Measurements from ENCODE around the gene RNF222. TPM values are rescaled to one million over a fixed set of nuclear protein-coding genes. Genes with fewer than 3 reads are reported as not detected.
A peak's percentile ranks its signal among the peaks of the same experiment; 100 is the strongest.

Gene RNF222
- total and polyA plus RNA-seq, 2 of the 4 experiments (the other 2 are of a cell fraction), result not detected

DNA sequence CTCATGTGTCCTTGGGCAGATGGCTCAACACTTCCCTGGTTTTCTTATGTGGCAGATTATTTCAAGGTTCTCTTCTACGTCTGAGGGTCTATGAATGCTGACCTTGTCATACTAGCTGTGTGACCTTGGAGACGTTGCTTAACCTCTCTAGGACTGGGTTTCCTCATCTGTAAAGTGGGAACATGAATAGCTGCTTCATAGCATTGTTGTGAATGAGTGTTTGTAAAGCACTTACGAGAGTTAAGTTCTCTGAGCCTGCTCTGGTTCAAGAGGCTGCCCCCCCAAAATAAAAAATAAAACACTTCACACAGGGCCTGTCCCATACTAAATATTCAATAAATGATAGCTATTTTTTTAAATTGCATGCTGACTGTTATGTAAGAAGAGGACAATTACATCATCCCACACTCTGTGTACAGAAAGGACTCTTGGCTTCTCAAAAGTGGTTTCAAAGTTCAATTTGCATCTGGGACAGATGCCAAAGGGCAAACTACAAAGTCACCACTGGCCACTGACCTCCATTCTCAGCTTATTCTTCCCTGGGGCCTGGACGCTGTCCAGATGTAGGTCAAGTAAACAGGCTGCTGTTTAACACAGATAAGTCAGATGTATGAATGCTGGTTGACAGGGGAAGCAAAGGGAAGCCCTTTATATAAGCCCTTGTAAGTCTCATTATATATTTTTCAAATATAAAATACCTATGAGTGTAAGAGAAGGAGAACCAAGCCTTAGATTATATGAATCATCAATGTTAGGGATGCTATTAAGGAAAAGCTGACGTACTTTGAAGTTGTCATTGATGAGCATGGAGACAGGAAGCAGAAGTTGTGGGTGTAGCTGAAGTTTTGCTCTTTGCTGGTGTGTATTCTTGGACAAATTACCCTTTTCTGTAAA is 22.7 kb upstream of the RNF222 start:
- Histone ChIP-seq H3K4me1 (ENCODE audit: control insufficient read depth, insufficient read depth, low read length) (peaks cover 2% of the 10 kb centered on the region; the same call in 1 of the 2 replicates), H3K23ac (ENCODE audit: low read depth, low read length) (no peak overlapping the region), H3K9me1 (ENCODE audit: insufficient read depth, low read length) (peaks cover 3% of the 10 kb centered on the region; the same call in 1 of the 2 replicates), H2BK120ac (ENCODE audit: low read depth, low read length) (no peak overlapping the region), H2BK5ac (ENCODE audit: low read depth, low read length, poor library complexity, severe bottlenecking) (no peak overlapping the region), H3K18ac (ENCODE audit: low read depth, low read length) (no peak overlapping the region), H4K5ac (ENCODE audit: low read depth, low read length) (no peak overlapping the region), H2AK5ac (ENCODE audit: low read depth, low read length) (no peak overlapping the region), H3K9ac (ENCODE audit: low read depth, low read length) (no peak overlapping the region), H3K9me3 (ENCODE audit: control insufficient read depth, insufficient read depth, low read length) (0 out of 2 replicates have a peak, but pooled peaks cover 2% of the 10 kb centered on the region), H3K79me1 (ENCODE audit: low read depth in 1 of 2, low read length in 2 of 2) (no peaks in the 10 kb centered on the region), H4K20me1 (ENCODE audit: insufficient read depth, low read length) (no peaks in the 10 kb centered on the region), H3K36me3 (ENCODE audit: control insufficient read depth, insufficient read depth, low read length) (no peaks in the 10 kb centered on the region), H4K91ac (ENCODE audit: insufficient read depth, low read depth, low read length) (no peak overlapping the region), H2AK9ac (replicated peaks; ENCODE audit: low read depth, low read length, poor library complexity) (no peak overlapping the region), H2AFZ (replicated peaks; ENCODE audit: low read length, poor library complexity) (no peak overlapping the region), H3K27ac (ENCODE audit: insufficient read depth, low read length) (no peak overlapping the region), H3K56ac (ENCODE audit: extremely low read depth, insufficient read depth, low read length) (no peak overlapping the region), H2BK20ac (ENCODE audit: low read depth, low read length) (no peak overlapping the region), H3K4me2 (ENCODE audit: low read depth, low read length) (no peak overlapping the region; the same call in 1 of the 2 replicates), H3K14ac (replicated peaks; ENCODE audit: low read depth, low read length) (no peak overlapping the region), H3K27me3 (ENCODE audit: control insufficient read depth, insufficient read depth, low read length) (peaks cover 15% of the 10 kb centered on the region), H2BK15ac (ENCODE audit: low read depth, low read length) (no peak overlapping the region), H3K4me3 (ENCODE audit: insufficient read depth, low read depth, low read length) (no peak overlapping the region), H4K8ac (ENCODE audit: low read depth in 2 of 2, low read length in 2 of 2) (no peak overlapping the region), H3K4ac (ENCODE audit: low read depth, low read length) (no peak overlapping the region)
- CTCF ChIA-PET, result interaction anchor here (0.6 to 1.9 kb wide), 4 partner anchors 10 to 325 kb away, joined by 4 to 10 read pairs (median 4); no protein-coding TSS in a partner anchor
- WGBS, 2 experiments (ENCODE audit: extremely low coverage in 2 of 2, insufficient read length in 1 of 2), result 0% methylated on average over 1 of the region's 5 CpGs; no CpG with 5 or more reads in 1 of the 2 experiments
- POLR2A ChIA-PET (ENCODE audit: unreplicated experiment), result interaction anchor here (1.2 kb wide), 1 partner anchor 15 kb away, joined by 4 read pairs; the partner anchor contains the start of gene NDEL1
- peak; percentile 71 for ATAC-seq (ENCODE audit: low read depth)
- no TSS peak for BruUV-seq (replicated peaks)
- intact Hi-C loops (cut with micrococcal nuclease), result no loop called here
- in situ Hi-C loops (cut with MboI; ENCODE audit: low sequenced_read_pairs), result no loop called here
- dilution Hi-C loops (cut with HindIII; ENCODE audit: low sequenced_read_pairs, unreplicated experiment), result no loop called here
- DNase-seq, result peak; percentile 52
- no peak for TF ChIP-seq SMC3 (IDR thresholded peaks at IDR 0.05; ENCODE audit: low read depth, low read length)
- TF ChIP-seq, protein P1, sequence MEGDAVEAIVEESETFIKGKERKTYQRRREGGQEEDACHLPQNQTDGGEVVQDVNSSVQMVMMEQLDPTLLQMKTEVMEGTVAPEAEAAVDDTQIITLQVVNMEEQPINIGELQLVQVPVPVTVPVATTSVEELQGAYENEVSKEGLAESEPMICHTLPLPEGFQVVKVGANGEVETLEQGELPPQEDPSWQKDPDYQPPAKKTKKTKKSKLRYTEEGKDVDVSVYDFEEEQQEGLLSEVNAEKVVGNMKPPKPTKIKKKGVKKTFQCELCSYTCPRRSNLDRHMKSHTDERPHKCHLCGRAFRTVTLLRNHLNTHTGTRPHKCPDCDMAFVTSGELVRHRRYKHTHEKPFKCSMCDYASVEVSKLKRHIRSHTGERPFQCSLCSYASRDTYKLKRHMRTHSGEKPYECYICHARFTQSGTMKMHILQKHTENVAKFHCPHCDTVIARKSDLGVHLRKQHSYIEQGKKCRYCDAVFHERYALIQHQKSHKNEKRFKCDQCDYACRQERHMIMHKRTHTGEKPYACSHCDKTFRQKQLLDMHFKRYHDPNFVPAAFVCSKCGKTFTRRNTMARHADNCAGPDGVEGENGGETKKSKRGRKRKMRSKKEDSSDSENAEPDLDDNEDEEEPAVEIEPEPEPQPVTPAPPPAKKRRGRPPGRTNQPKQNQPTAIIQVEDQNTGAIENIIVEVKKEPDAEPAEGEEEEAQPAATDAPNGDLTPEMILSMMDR (conservative IDR thresholded peaks at IDR 0.05; ENCODE audit: low read depth, low read length), result no peak
- no peak for TF ChIP-seq CEBPB (IDR thresholded peaks at IDR 0.05; ENCODE audit: low read depth, low read length)
- TF ChIP-seq POLR2A (IDR thresholded peaks at IDR 0.05; ENCODE audit: low read depth, low read length), result no peak
- TF ChIP-seq MAFK (IDR thresholded peaks at IDR 0.05; ENCODE audit: low read depth, low read length), result no peak
- TF ChIP-seq CHD1 (IDR thresholded peaks at IDR 0.05; ENCODE audit: low read depth, low read length), result no peak
- TF ChIP-seq, protein P2, sequence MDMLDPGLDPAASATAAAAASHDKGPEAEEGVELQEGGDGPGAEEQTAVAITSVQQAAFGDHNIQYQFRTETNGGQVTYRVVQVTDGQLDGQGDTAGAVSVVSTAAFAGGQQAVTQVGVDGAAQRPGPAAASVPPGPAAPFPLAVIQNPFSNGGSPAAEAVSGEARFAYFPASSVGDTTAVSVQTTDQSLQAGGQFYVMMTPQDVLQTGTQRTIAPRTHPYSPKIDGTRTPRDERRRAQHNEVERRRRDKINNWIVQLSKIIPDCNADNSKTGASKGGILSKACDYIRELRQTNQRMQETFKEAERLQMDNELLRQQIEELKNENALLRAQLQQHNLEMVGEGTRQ (IDR thresholded peaks at IDR 0.05; ENCODE audit: low read depth, low read length), result no peak
- no peak for TF ChIP-seq RCOR1 (IDR thresholded peaks at IDR 0.05; ENCODE audit: insufficient replicate concordance, low read length)
- TF ChIP-seq RAD21 (IDR thresholded peaks at IDR 0.05; ENCODE audit: low read length), result no peak
- no peak for TF ChIP-seq MXI1 (IDR thresholded peaks at IDR 0.05; ENCODE audit: borderline replicate concordance, low read depth, low read length)
- TF ChIP-seq NFE2L2 (IDR thresholded peaks at IDR 0.05; ENCODE audit: low read depth, low read length), result no peak
- no peak for TF ChIP-seq FOS (IDR thresholded peaks at IDR 0.05; ENCODE audit: low read depth, low read length)
- no peak for TF ChIP-seq BHLHE40 (IDR thresholded peaks at IDR 0.05; ENCODE audit: low read depth, low read length)
- TF ChIP-seq RFX5 (IDR thresholded peaks at IDR 0.05; ENCODE audit: low read depth, low read length), result no peak
- TF ChIP-seq MAZ (IDR thresholded peaks at IDR 0.05; ENCODE audit: borderline replicate concordance, low read depth, low read length), result no peak

Measured in IMR-90 (cell line).